Sigmoid colon (tissue), 7 donors: Measurements from ENCODE around the gene SORBS1. TPM values are rescaled to one million over a fixed set of nuclear protein-coding genes. Genes with fewer than 3 reads are reported as not detected.

Source experiments
- DNase-seq: peaks from one replicate; pipeline ENCODE4 v3.0.0-alpha.2; 2019
- H3K27ac ChIP-seq, 4 donors: fragments of 200-600 bp; sonication (generic); one replicate each; pipeline ENCODE4 v1.5.1; 2016 to 2019; ENCODE audit warnings: mild to moderate bottlenecking in 1 of 4
- H3K27me3 ChIP-seq, 3 donors: fragments of 200-600 bp; sonication (generic); one replicate each; pipeline ENCODE4 v1.5.1; 2019; ENCODE audit warnings: mild to moderate bottlenecking in 1 of 3
- H3K36me3 ChIP-seq, 4 donors: fragments of 200-600 bp; sonication (generic); one replicate each; pipeline ENCODE4 v1.5.1; 2016 to 2019
- H3K4me1 ChIP-seq, 4 donors: fragments of 200-600 bp; sonication (generic); one replicate each; pipeline ENCODE4 v1.5.1; 2017 to 2019
- H3K4me3 ChIP-seq, 4 donors: fragments of 200-600 bp; sonication (generic); one replicate each; pipeline ENCODE4 v1.5.1; 2017 to 2019; ENCODE audit warnings: mild to moderate bottlenecking in 2 of 4, moderate library complexity in 1 of 4
- H3K9me3 ChIP-seq, 4 donors: fragments of 200-600 bp in 3 of 4; sonication (generic) in 3 of 4; one replicate each; pipeline versions ENCODE4 v1.5.1 to v1.6.1; 2013 to 2019
- CTCF ChIP-seq, 4 experiments: fragments of 450-650 bp in 3 of 4; fragments of 200-600 bp in 1 of 4; IDR thresholded peaks; one replicate each; pipeline ENCODE4 v1.5.1; 2016 to 2019; ENCODE audit warnings: antibody characterized with exemption in 4 of 4, mild to moderate bottlenecking in 3 of 4, moderate library complexity in 2 of 4
- EP300 ChIP-seq, 4 donors: sonication (generic); formaldehyde crosslinking; IDR thresholded peaks; one replicate each; pipeline ENCODE4 v1.6.1; 2017; ENCODE audit warnings: antibody characterized with exemption in 4 of 4
- POLR2A ChIP-seq, 2 donors: fragments of 450-650 bp; IDR thresholded peaks; one replicate each; pipeline ENCODE4 v1.6.1; 2016; ENCODE audit warnings: antibody characterized with exemption in 2 of 2, mild to moderate bottlenecking in 2 of 2, moderate library complexity in 2 of 2
- POLR2AphosphoS5 ChIP-seq, 4 donors: sonication (generic); formaldehyde crosslinking; IDR thresholded peaks; one replicate each; pipeline ENCODE4 v1.6.1; 2017; ENCODE audit warnings: antibody characterized with exemption in 4 of 4
- WGBS, 2 donors: extraction: QIAGEN DNeasy Blood & Tissue Kit; methylation state at CpG; one replicate each; pipeline ENCODE4 v1.1.7; 2013; 5-methylcytosine and 5-hydroxymethylcytosine counted together
- intact Hi-C: fragments of 100-400 bp; cut with DNase I; formaldehyde crosslinking; loops from one replicate; pipeline ENCODE4 v1.15.1; 2023
- polyA plus RNA-seq, 3 donors: library from polyadenylated mRNA; stranded (reverse); fragments of 200-250 nt; gene quantifications; one replicate each; pipeline ENCODE4 v1.2.3, GENCODE V29; 2013
- total RNA-seq, 4 donors: library from RNA; depleted of rRNA; stranded (reverse); fragments of >200 nt; gene quantifications; one replicate each; pipeline ENCODE4 v1.1.0, GENCODE V29; 2016
- donor health status: healthy with polysubstance abuse.
- donor health status: Bipolar disorder and iron deficiency.
- donor health status: healthy.

The SORBS1 gene
- total and polyA plus RNA-seq, 7 donors = 8.1 to 1,403 (median 664) TPM

- peaks cover 0 to 44% (median 39%) of the 10 kb centered on the region in 4 donors for H3K4me1 ChIP-seq
- peak overlapping the region; percentile 93 to 98 (median 96) for H3K27ac ChIP-seq
- no peaks in the 10 kb centered on the region for H3K9me3 ChIP-seq
- no peak overlapping the region for H3K4me3 ChIP-seq
- intact Hi-C loops = no loop called here
- no peaks in the 10 kb centered on the region for H3K36me3 ChIP-seq
- TF ChIP-seq EP300 (IDR thresholded peaks at IDR 0.05) (no peak), POLR2AphosphoS5 (IDR thresholded peaks at IDR 0.05) (no peak), CTCF (IDR thresholded peaks at IDR 0.05) (no peak), POLR2A (IDR thresholded peaks at IDR 0.05) (no peak)
- H3K27me3 ChIP-seq = no peaks in the 10 kb centered on the region
- 18 to 63% methylated on average over 7 of the region's 7 CpGs for WGBS, 2 donors
- DNase-seq = no peak
These were observed 1.3 kb upstream of the SORBS1 start for GRCh38 chr10:95562341-95562965.

DNA sequence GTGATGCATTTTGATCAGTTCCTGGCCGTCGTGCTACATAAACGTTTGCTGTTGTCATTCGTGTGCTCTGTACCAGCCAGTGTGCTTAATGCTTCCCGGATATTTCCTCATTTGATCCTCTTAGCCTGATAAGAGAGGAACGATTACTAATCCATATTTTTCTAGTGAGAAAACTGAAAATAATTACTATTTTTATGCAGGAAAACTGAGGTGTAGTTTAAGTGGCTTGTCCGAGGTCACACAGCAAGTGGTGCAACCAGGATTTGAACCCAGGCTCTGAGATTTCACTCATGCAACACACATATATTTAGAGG lies 650 bp upstream of the SORBS1 start:
- peak overlapping the region; percentile 93 to 98 (median 96) for H3K27ac ChIP-seq
- H3K27me3 ChIP-seq = no peaks in the 10 kb centered on the region
- no peaks in the 10 kb centered on the region for H3K9me3 ChIP-seq
- intact Hi-C loops = loop anchor here (2.0 kb wide), 1 partner anchor 39 kb away; no protein-coding TSS in a partner anchor
- peak overlapping the region; percentile 26 to 96 (median 86) for H3K4me3 ChIP-seq
- peaks cover 0 to 44% (median 39%) of the 10 kb centered on the region in 4 donors for H3K4me1 ChIP-seq
- TF ChIP-seq EP300 (IDR thresholded peaks at IDR 0.05) (no peak), POLR2AphosphoS5 (IDR thresholded peaks at IDR 0.05) (no peak), POLR2A (IDR thresholded peaks at IDR 0.05) (no peak), CTCF (IDR thresholded peaks at IDR 0.05) (no peak)
- no peaks in the 10 kb centered on the region for H3K36me3 ChIP-seq
- no peak for DNase-seq
- 20 to 54% methylated on average over 7 of the region's 7 CpGs for WGBS, 2 donors

DNA sequence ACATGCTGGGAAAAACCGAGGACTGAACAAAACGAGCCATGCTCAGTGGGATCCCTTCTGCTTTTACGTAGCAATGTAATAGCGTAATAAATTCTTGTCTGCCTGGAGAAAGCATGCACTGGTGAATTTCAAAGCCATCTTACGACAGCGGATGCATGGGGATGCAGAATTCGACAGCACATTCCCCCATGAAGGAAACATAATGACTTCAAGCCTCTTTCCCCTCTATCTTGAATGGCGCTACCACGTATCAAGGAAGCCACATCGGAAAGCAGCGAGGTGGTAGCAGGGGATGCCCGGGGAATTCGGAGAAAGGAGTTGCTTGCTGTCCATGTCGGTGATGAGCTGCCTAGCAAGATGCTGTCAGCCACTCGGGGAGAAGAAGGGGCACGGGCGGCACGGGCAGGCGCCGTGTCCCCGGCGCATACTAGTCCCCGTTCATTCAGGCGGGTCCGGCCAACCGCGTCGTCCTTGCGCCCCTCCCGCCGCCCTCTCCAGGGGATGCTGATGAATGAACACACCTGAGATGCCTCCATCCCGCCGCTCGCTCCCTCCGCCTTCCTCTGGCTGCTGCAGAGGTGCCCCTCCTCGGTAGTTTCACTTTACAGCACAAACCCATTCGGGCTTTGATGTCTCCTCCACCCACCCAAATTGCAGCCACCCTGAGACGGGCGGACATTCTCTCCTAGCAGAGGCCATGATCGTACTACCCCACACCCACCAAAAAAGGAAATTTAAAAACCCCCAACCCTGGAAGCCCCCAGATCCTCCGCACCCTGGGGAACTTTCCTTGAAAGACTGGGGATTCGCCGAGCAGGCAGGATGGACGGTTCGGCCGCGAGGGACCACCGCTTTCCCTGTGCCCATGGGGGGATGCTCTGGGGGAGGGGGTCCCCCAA lies 644 bp downstream of the SORBS1 start:
- DNase-seq = peak; percentile 80
- Histone ChIP-seq H3K9me3 (no peaks in the 10 kb centered on the region), H3K27me3 (no peaks in the 10 kb centered on the region), H3K4me1 (peaks cover 0 to 42% (median 32%) of the 10 kb centered on the region in 4 donors), H3K36me3 (no peaks in the 10 kb centered on the region), H3K4me3 (peak overlapping the region; percentile 82 to 96 (median 90)), H3K27ac (peak overlapping the region; percentile 93 to 98 (median 96))
- WGBS, 2 donors = 1 to 6% methylated on average over 48 of the region's 48 CpGs
- intact Hi-C loops = loop anchor here (2.0 kb wide), 1 partner anchor 40 kb away; no protein-coding TSS in a partner anchor
- TF ChIP-seq CTCF (IDR thresholded peaks at IDR 0.05) (no peak), POLR2A (IDR thresholded peaks at IDR 0.05) (peak in 1 of 2 donors; percentile 15), POLR2AphosphoS5 (IDR thresholded peaks at IDR 0.05) (peak; percentile 13 to 54 (median 52)), EP300 (IDR thresholded peaks at IDR 0.05) (peak in 1 of 4 donors; percentile 54)

GRCh38 chr10:95559896-95560277 lies 1.3 kb downstream of the SORBS1 start:
- 32 to 49% methylated on average over 10 of the region's 10 CpGs for WGBS, 2 donors
- intact Hi-C loops = loop anchor here (2.0 to 5.0 kb wide), 3 partner anchors 41 to 128 kb away; no protein-coding TSS in a partner anchor
- Histone ChIP-seq H3K4me3 (peak overlapping the region; percentile 82 to 96 (median 90)), H3K36me3 (no peaks in the 10 kb centered on the region), H3K9me3 (no peaks in the 10 kb centered on the region), H3K4me1 (peaks cover 0 to 41% (median 26%) of the 10 kb centered on the region in 4 donors), H3K27ac (peak overlapping the region; percentile 93 to 98 (median 96)), H3K27me3 (no peaks in the 10 kb centered on the region)
- TF ChIP-seq EP300 (IDR thresholded peaks at IDR 0.05) (no peak), POLR2A (IDR thresholded peaks at IDR 0.05) (no peak), CTCF (IDR thresholded peaks at IDR 0.05) (no peak), POLR2AphosphoS5 (IDR thresholded peaks at IDR 0.05) (no peak)
- DNase-seq = no peak
